HepG2 (cell line): Measurements from ENCODE around the gene KBTBD2. TPM values are rescaled to one million over a fixed set of nuclear protein-coding genes. Genes with fewer than 3 reads are reported as not detected.

Experiments
- AHDC1 ChIP-seq: sonication (generic); formaldehyde crosslinking; IDR thresholded peaks from 2 replicates; pipeline ENCODE4 v1.5.1; 2020; ENCODE audit warnings: mild to moderate bottlenecking, missing genetic modification reagents, borderline replicate concordance
- FOXP1 ChIP-seq, 2 experiments: fragments of 450-650 bp in 1 of 2; IDR thresholded peaks; 2 replicates each; pipeline ENCODE4 v1.6.1; 2017 to 2018; ENCODE audit warnings: antibody characterized with exemption in 1 of 2
- HNF1A ChIP-seq, 2 experiments: sonication (generic) in 1 of 2; formaldehyde crosslinking in 1 of 2; IDR thresholded peaks; 2 replicates each; pipeline versions ENCODE4 v1.4.0 to v1.6.1; 2016 to 2020; ENCODE audit warnings: borderline replicate concordance in 1 of 2, low read depth in 1 of 2, mild to moderate bottlenecking in 1 of 2, missing genetic modification reagents in 1 of 2
- MAX ChIP-seq: IDR thresholded peaks from 2 replicates; pipeline ENCODE4 v1.6.1; 2012; ENCODE audit warnings: inconsistent platforms
- PATZ1 ChIP-seq: sonication (generic); formaldehyde crosslinking; IDR thresholded peaks from 2 replicates; pipeline ENCODE4 v1.4.0; 2020; ENCODE audit warnings: missing genetic modification reagents
- PTBP1 ChIP-seq: fragments of 200-400 bp; formaldehyde crosslinking; IDR thresholded peaks from 2 replicates; pipeline ENCODE4 v1.6.1; 2018; ENCODE audit warnings: low read length, low read depth; ENCODE audit not compliant: poor library complexity, severe bottlenecking
- RARG ChIP-seq: sonication (generic); formaldehyde crosslinking; IDR thresholded peaks from 2 replicates; pipeline ENCODE4 v1.4.0; 2020; ENCODE audit warnings: low read depth, mild to moderate bottlenecking, missing genetic modification reagents
- SIN3A ChIP-seq: IDR thresholded peaks from 2 replicates; pipeline ENCODE4 v1.6.1; 2011; ENCODE audit warnings: low read depth, mild to moderate bottlenecking, control low read depth, low read length, borderline replicate concordance
- THYN1 ChIP-seq: sonication (generic); formaldehyde crosslinking; IDR thresholded peaks from 2 replicates; pipeline ENCODE4 v1.8.1; 2023; ENCODE audit warnings: low read depth, mild to moderate bottlenecking, moderate library complexity, missing genetic modification reagents, borderline replicate concordance
- ZBTB14 ChIP-seq: sonication (generic); formaldehyde crosslinking; IDR thresholded peaks from 2 replicates; pipeline ENCODE4 v1.4.0; 2020; ENCODE audit warnings: missing genetic modification reagents
- ZNF292 ChIP-seq: sonication (generic); formaldehyde crosslinking; IDR thresholded peaks from 2 replicates; pipeline ENCODE4 v1.8.1; 2022; ENCODE audit warnings: mild to moderate bottlenecking, low read depth, missing genetic modification reagents, borderline replicate concordance
- polyA plus RNA-seq, 8 experiments: library from polyadenylated mRNA; depleted of rRNA in 3 of 8; stranded (reverse) in 7 of 8; unstranded in 1 of 8; fragments of >200 nt; fragmentation: Illumina TruSeq in 4 of 8; extraction: Trizol in 4 of 8; gene quantifications; 2 replicates each; pipeline versions ENCODE4 v1.2.1 to v1.2.3, GENCODE V29; 2011 to 2016; ENCODE audit warnings: low read depth in 4 of 8, missing spikeins in 1 of 8, mixed read lengths in 1 of 8; ENCODE audit not compliant: insufficient read depth in 1 of 8
- total RNA-seq, 5 experiments: library from RNA; depleted of rRNA; stranded (reverse); fragments of >200 nt; fragmentation: Illumina TruSeq; extraction: Trizol; gene quantifications; 2 replicates each; pipeline ENCODE4 v1.2.3, GENCODE V29; 2016; ENCODE audit warnings: low read depth in 1 of 5

Gene KBTBD2
- total and polyA plus RNA-seq, 2 of the 13 experiments (the other 11 are each of a cell fraction or from before 2014, with no cell fraction given), result 24.0 to 25.2 TPM

- TF ChIP-seq HNF1A (IDR thresholded peaks at IDR 0.05; ENCODE audit: low read depth) (0 out of 2 replicates have a peak, but pooled peaks have one; percentile 46), HNF1A (CRISPR knock-in tag; IDR thresholded peaks at IDR 0.05; ENCODE audit: borderline replicate concordance) (no peak), SIN3A (0 out of 2 replicates have a peak, but pooled peaks have one; percentile 28), ZBTB14 (CRISPR knock-in tag) (no peak), PATZ1 (CRISPR knock-in tag) (no peak), RARG (CRISPR knock-in tag) (no peak), ZNF292 (0 out of 2 replicates have a peak, but pooled peaks have one; percentile 6), PTBP1 (no peak), AHDC1 (CRISPR knock-in tag) (no peak), MAX (peak; percentile 63; the same call in 1 of the 2 replicates), THYN1 (no peak), FOXP1 (IDR thresholded peaks at IDR 0.05) (no peak), FOXP1 (CRISPR knock-in tag; IDR thresholded peaks at IDR 0.05) (no peak)
Observed at GRCh38 chr7:32893722-32894121, 2.2 kb upstream of the KBTBD2 start (continued).
